Muscle layer of colon (tissue), 2 donors: ENCODE measurements around the gene RAD51B.

Experiments used
- H3K27ac ChIP-seq: one replicate; pipeline ENCODE4 v1.7.0; 2013; ENCODE audit warnings: low read depth, mild to moderate bottlenecking, low read length, moderate library complexity
- H3K27me3 ChIP-seq, 2 donors: one replicate each; pipeline ENCODE4 v1.7.0; 2013; ENCODE audit warnings: low read length in 2 of 2, mild to moderate bottlenecking in 2 of 2; ENCODE audit not compliant: insufficient read depth in 2 of 2, control insufficient read depth in 1 of 2
- H3K36me3 ChIP-seq: one replicate; pipeline ENCODE4 v1.7.0; 2013; ENCODE audit warnings: mild to moderate bottlenecking, low read length; ENCODE audit not compliant: insufficient read depth
- H3K4me1 ChIP-seq: one replicate; pipeline ENCODE4 v1.7.0; 2013; ENCODE audit warnings: mild to moderate bottlenecking, low read length; ENCODE audit not compliant: insufficient read depth
- H3K4me3 ChIP-seq, 2 donors: one replicate each; pipeline ENCODE4 v1.7.0; 2013; ENCODE audit warnings: low read length in 2 of 2, low read depth in 1 of 2, mild to moderate bottlenecking in 1 of 2, moderate library complexity in 1 of 2
- H3K9ac ChIP-seq: one replicate; pipeline ENCODE4 v1.7.0; 2013; ENCODE audit warnings: low read length
- H3K9me3 ChIP-seq: one replicate; pipeline ENCODE4 v1.7.0; 2013; ENCODE audit warnings: mild to moderate bottlenecking, low read length
- donor health status: abdominal sarcoma.
- donor health status: Adenocarcinoma of cecum.

The RAD51B gene

GRCh38 chr14:68593806-68594536, 774.4 kb downstream of the RAD51B start:
- no peak overlapping the region for H3K4me3 ChIP-seq
- H3K27me3 ChIP-seq: no peaks in the 10 kb centered on the region
- H3K9me3 ChIP-seq: no peaks in the 10 kb centered on the region
- H3K36me3 ChIP-seq: no peaks in the 10 kb centered on the region
- no peak overlapping the region for H3K9ac ChIP-seq
- H3K27ac ChIP-seq: no peak overlapping the region
- H3K4me1 ChIP-seq: peaks cover 60% of the 10 kb centered on the region

GRCh38 chr14:68594737-68595380, 775.3 kb downstream of the RAD51B start:
- peaks cover 60% of the 10 kb centered on the region for H3K4me1 ChIP-seq
- no peak overlapping the region for H3K27ac ChIP-seq
- no peak overlapping the region for H3K4me3 ChIP-seq
- H3K9ac ChIP-seq: no peak overlapping the region
- H3K9me3 ChIP-seq: no peaks in the 10 kb centered on the region
- H3K27me3 ChIP-seq: no peaks in the 10 kb centered on the region
- H3K36me3 ChIP-seq: no peaks in the 10 kb centered on the region

- H3K9ac ChIP-seq: no peak overlapping the region
- no peaks in the 10 kb centered on the region for H3K36me3 ChIP-seq
- no peak overlapping the region for H3K4me3 ChIP-seq
- no peak overlapping the region for H3K27ac ChIP-seq
- H3K27me3 ChIP-seq: no peaks in the 10 kb centered on the region
- peaks cover 53% of the 10 kb centered on the region for H3K4me1 ChIP-seq
- H3K9me3 ChIP-seq: no peaks in the 10 kb centered on the region
Observed at GRCh38 chr14:68596211-68596610, 776.6 kb downstream of the RAD51B start.

- peaks cover 48% of the 10 kb centered on the region for H3K4me1 ChIP-seq
Observed at GRCh38 chr14:68596701-68597100, 777.1 kb downstream of the RAD51B start.

GRCh38 chr14:68598089-68598488, 778.5 kb downstream of the RAD51B start:
- Histone ChIP-seq H3K4me1 (peaks cover 34% of the 10 kb centered on the region), H3K9ac (no peak overlapping the region), H3K27me3 (no peaks in the 10 kb centered on the region), H3K36me3 (no peaks in the 10 kb centered on the region), H3K27ac (peak overlapping the region; percentile 64), H3K9me3 (no peaks in the 10 kb centered on the region), H3K4me3 (peak overlapping the region in 1 of 2 donors; percentile 15)

More at GRCh38 chr14:68596701-68597100, 777.1 kb downstream of the RAD51B start:
- no peak overlapping the region for H3K9ac ChIP-seq
- H3K4me3 ChIP-seq: no peak overlapping the region
- H3K27ac ChIP-seq: peak overlapping the region; percentile 10
- no peaks in the 10 kb centered on the region for H3K9me3 ChIP-seq
- no peaks in the 10 kb centered on the region for H3K27me3 ChIP-seq
- no peaks in the 10 kb centered on the region for H3K36me3 ChIP-seq

- H3K36me3 ChIP-seq: no peaks in the 10 kb centered on the region
- H3K27ac ChIP-seq: peak overlapping the region; percentile 64
- H3K27me3 ChIP-seq: no peaks in the 10 kb centered on the region
- H3K4me1 ChIP-seq: peaks cover 27% of the 10 kb centered on the region
- peak overlapping the region in 1 of 2 donors; percentile 15 for H3K4me3 ChIP-seq
- H3K9ac ChIP-seq: no peak overlapping the region
- H3K9me3 ChIP-seq: no peaks in the 10 kb centered on the region
Observed at GRCh38 chr14:68598621-68599447, 779.3 kb downstream of the RAD51B start.

GRCh38 chr14:68599896-68600610, 780.5 kb downstream of the RAD51B start:
- no peaks in the 10 kb centered on the region for H3K27me3 ChIP-seq
- no peak overlapping the region for H3K9ac ChIP-seq
- H3K36me3 ChIP-seq: no peaks in the 10 kb centered on the region
- H3K4me3 ChIP-seq: no peak overlapping the region
- H3K27ac ChIP-seq: no peak overlapping the region
- H3K9me3 ChIP-seq: no peaks in the 10 kb centered on the region
- H3K4me1 ChIP-seq: peaks cover 27% of the 10 kb centered on the region

- H3K27me3 ChIP-seq: no peaks in the 10 kb centered on the region
- H3K4me1 ChIP-seq: peaks cover 49% of the 10 kb centered on the region
- H3K4me3 ChIP-seq: no peak overlapping the region
- no peaks in the 10 kb centered on the region for H3K9me3 ChIP-seq
- H3K27ac ChIP-seq: no peak overlapping the region
- H3K9ac ChIP-seq: no peak overlapping the region
- no peaks in the 10 kb centered on the region for H3K36me3 ChIP-seq
Observed at GRCh38 chr14:68602507-68602906, 782.9 kb downstream of the RAD51B start.

- peaks cover 52% of the 10 kb centered on the region for H3K4me1 ChIP-seq
- no peak overlapping the region for H3K27ac ChIP-seq
- H3K27me3 ChIP-seq: no peaks in the 10 kb centered on the region
- H3K36me3 ChIP-seq: no peaks in the 10 kb centered on the region
- no peaks in the 10 kb centered on the region for H3K9me3 ChIP-seq
- no peak overlapping the region for H3K4me3 ChIP-seq
- no peak overlapping the region for H3K9ac ChIP-seq
Observed at GRCh38 chr14:68603533-68604360, 784.2 kb downstream of the RAD51B start.

GRCh38 chr14:68604361-68604730, 784.8 kb downstream of the RAD51B start:
- no peak overlapping the region for H3K4me3 ChIP-seq
- H3K36me3 ChIP-seq: no peaks in the 10 kb centered on the region
- no peak overlapping the region for H3K27ac ChIP-seq
- H3K27me3 ChIP-seq: no peaks in the 10 kb centered on the region
- H3K9ac ChIP-seq: no peak overlapping the region
- peaks cover 46% of the 10 kb centered on the region for H3K4me1 ChIP-seq
- no peaks in the 10 kb centered on the region for H3K9me3 ChIP-seq
